ENCODE measurements around the gene BRD3OS. TPM values are rescaled to one million over a fixed set of nuclear protein-coding genes. Genes with fewer than 3 reads are reported as not detected.

Gene BRD3OS
- total RNA-seq, 8 experiments from 2014 or later: 11.9 to 37.5 (median 15.4) TPM

DNA sequence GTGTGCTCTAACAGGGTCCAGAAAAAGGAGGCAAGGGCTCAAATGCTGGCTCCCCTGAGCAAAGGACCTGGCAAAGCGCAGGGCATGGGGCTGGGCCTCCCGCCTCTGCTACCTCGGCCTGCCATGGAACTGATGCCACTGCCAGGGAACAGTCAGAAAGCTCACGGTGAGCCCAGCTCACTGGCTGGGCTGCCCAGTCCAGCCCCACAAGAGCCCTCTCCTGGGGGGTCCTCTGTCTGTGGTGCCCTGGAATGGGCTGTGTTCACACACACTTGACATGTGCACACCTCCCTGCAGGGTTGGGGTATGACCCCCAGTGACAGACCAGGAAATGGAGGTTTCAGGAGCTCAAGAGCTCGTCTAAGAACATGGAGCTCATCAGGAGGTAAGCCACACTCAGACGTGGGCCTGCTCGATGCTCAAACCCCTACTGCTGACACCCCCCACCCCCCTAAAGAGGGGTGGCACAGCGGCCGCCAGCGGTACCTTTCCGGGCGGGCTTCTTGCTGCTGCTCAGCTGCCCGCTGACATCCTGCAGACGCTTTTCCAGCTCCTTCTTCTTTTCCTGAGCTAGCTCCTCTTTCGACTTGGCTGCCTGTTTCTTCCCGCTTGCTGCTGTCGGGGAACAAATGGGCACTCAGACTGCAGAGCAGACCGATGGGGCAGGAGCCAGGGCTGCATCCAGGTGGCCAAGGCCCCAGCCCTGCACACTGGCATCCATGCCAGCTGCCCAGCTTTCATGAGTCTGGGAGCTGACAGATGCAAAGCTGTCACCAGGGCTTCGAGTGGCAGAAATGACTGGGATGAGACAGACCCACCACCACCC, 9.1 kb downstream of the BRD3OS start:
- H3K4me3 ChIP-seq: no peak overlapping the region
- no peak for ATAC-seq (replicated peaks in 6 of 8)
- no peak overlapping the region for H3K27ac ChIP-seq
- 80 to 100% (median 96%) methylated on average over 2 to 7 of the region's 19 CpGs; no CpG with 5 or more reads in 6 of the 10 experiments for WGBS, 10 experiments
- peaks cover 3 to 5% of the 10 kb centered on the region in 2 donors for H3K4me1 ChIP-seq (replicated peaks in 1 of 2)
- in situ Hi-C loops (cut with MboI; ENCODE audit: low pct_unique_long_range_greater_than_20kb in 2 of 9, low sequenced_read_pairs in 9 of 9, unreplicated experiment in 9 of 9): no loop called here

DNA sequence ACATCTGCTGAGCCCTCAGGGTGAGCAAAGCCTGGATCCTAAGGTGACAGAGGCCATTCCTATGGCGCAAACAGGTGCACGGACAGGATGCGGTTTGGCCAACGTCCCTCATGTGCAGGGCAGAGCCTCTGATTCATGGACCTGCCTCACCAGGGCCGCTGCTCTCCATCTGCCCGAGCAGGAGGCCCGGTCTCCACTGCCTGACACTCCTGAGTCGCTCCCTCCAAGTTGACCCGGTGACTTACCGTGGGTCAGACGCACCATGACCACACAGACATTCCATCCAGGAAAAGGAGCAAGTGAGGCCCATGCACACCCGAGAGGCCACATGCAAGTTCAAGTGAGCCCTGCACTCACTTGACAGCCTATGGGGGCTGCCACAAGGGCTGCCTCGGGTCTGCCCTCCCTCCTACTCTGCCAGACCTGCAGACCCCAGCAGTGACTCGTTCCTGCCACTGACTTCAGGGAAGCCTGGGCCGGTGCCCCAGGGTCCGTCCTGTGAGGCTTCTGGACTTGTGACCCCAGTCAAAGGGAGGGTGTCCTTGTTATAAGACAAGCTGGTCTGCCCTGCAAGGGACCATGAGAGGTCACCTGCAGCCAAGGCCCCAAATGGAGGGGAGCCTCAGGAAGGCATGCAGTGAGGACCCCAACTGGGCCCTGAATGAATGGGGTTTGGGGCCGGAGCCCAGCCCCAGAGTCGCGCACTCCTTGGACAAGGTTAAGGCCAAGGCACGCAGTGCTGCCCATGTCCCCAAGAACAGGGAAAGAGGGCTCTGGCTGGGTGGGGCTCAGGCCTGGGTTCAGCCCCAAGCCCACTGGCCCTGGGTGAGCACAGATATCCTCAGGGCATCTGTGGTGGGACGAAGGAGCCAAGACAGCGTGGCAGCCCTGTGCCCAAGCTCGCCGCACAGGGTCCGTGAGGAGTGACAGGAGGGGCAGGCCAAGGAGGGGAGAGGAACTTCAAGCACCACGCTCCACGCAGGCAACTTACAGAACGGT, 10.1 kb downstream of the BRD3OS start:
- H3K4me3 ChIP-seq: no peak overlapping the region
- no peak overlapping the region for H3K27ac ChIP-seq
- no peak for ATAC-seq (replicated peaks in 6 of 8)
- in situ Hi-C loops (cut with MboI; ENCODE audit: low pct_unique_long_range_greater_than_20kb in 2 of 9, low sequenced_read_pairs in 9 of 9, unreplicated experiment in 9 of 9): no loop called here
- WGBS, 10 experiments: 60 to 100% (median 93%) methylated on average over 2 to 9 of the region's 28 CpGs; no CpG with 5 or more reads in 5 of the 10 experiments
- peaks cover 3 to 5% of the 10 kb centered on the region in 2 donors for H3K4me1 ChIP-seq (replicated peaks in 1 of 2)

DNA sequence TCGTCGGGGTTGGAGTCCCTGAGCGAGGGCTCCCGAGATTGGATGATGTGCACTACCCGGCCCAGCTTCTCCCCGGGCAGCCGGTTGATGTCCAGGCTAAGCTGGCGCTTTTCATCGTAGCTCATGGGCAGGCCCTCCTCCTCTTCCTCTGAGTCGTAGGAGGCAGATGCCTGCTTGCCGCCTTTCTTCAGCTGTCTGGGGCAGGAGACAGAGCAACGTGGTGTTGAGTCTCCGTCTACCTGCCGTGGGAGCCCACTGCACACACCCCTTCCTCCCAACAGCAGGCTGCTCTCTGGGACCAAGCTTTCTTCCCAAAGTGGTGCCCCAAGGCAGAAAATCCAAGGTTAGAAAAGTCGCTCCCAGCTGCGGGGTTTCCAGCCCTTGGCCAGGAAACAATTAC, 10.8 kb downstream of the BRD3OS start:
- ATAC-seq (replicated peaks in 6 of 8): no peak
- 90 to 100% (median 97%) methylated on average over 2 to 11 of the region's 16 CpGs; no CpG with 5 or more reads in 3 of the 10 experiments for whole genome bisulfite sequencing, 10 experiments
- in situ Hi-C loops (cut with MboI; ENCODE audit: low pct_unique_long_range_greater_than_20kb in 2 of 9, low sequenced_read_pairs in 9 of 9, unreplicated experiment in 9 of 9): no loop called here

DNA sequence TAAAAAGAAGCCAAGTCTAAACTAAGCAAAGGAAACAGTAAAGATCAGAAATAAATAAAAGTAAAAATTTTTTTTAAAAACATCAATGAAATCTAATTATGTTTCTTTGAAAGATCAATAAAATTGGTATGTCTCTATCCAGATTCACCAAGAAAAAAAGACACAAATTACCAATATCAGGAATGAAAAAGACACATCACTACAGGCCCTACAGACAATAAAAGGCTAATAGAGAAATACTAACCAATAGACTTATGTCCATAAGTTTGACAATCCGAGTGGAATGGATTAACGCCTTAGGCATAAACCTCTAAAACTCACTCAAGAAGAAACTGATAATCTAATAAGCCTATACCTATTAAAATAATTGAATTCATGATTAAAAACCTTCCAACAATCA, 12.4 kb downstream of the BRD3OS start:
- Histone ChIP-seq H3K4me1 (replicated peaks in 1 of 2) (no peaks in the 10 kb centered on the region), H3K27ac (no peak overlapping the region), H3K4me3 (no peak overlapping the region)
- no peak for ATAC-seq (replicated peaks in 6 of 8)
- WGBS, 10 experiments: 94 to 100% (median 100%) methylated on average over 1 to 2 of the region's 2 CpGs; no CpG with 5 or more reads in 1 of the 10 experiments
- in situ Hi-C loops (cut with MboI; ENCODE audit: low pct_unique_long_range_greater_than_20kb in 2 of 9, low sequenced_read_pairs in 9 of 9, unreplicated experiment in 9 of 9): no loop called here

More for the DNA sequence above, 10.8 kb downstream of the BRD3OS start:
- H3K4me1 ChIP-seq (replicated peaks in 1 of 2): peaks cover 1% of the 10 kb centered on the region in 2 donors
- H3K27ac ChIP-seq: no peak overlapping the region
- no peak overlapping the region for H3K4me3 ChIP-seq

DNA sequence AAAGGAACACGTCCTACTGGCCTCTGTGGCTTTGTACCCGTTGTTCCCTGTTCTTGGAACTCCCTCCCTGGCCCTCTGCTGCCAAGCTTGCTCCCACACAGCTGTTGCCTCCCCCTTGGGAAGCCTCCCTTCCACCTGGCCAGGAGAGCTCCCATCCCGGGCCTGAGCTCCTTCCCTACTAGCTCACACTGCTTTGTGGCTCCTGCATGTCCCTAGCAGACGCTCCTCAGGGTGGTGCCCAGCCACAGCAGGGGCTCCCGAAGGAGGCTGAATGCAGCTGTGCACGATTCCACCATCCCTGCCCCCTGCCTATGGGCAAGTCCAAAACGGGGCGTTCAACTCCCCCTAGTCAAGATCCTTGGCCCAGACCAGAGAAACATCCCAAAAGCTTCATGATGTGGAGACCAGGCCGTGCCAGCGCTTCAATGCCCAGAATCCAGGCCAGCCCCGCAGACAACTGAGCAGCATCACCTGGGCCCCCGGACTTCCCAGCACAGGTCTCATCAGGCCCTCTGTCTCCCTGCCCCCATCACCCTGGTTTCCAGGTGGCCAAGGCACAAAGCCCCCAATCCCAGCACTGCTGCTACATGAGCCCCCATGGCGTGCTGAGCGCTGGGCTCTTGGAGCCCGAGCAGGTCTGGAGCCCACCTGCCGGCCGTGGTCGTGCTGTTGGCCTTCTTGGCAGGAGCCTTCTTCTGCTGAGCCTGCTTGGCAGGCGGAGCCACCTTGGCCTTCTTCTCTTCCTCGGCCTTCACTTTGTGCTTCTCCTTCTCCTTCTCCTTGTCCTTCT, 14.3 kb downstream of the BRD3OS start:
- in situ Hi-C loops (cut with MboI; ENCODE audit: low pct_unique_long_range_greater_than_20kb in 2 of 9, low sequenced_read_pairs in 9 of 9, unreplicated experiment in 9 of 9): no loop called here
- no peak overlapping the region for H3K4me3 ChIP-seq
- H3K27ac ChIP-seq: no peak overlapping the region
- WGBS, 10 experiments: 77 to 100% (median 99%) methylated on average over 1 to 8 of the region's 20 CpGs; no CpG with 5 or more reads in 4 of the 10 experiments
- ATAC-seq (replicated peaks in 6 of 8): no peak
- H3K4me1 ChIP-seq (replicated peaks in 1 of 2): no peaks in the 10 kb centered on the region

DNA sequence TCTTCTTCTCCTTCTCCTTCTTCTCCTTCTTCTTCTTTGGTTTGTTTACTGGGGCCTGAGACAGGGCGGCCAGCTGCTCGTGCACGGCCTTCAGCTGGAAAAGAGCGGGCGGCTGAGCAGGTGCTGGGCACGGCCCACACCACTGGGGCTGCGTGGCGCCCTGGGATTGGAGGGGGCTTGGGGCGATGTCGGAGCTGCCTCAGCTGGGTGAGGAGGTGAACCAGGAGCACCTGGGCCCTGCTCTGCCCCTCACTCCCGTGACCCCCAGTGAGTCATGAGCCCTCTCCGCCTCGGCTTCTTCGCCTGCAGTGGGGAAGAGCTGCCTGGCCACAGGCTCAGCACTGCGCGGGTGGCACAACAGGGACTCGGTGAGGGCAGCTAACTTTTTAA, 14.9 kb downstream of the BRD3OS start:
- Histone ChIP-seq H3K4me3 (no peak overlapping the region), H3K27ac (no peak overlapping the region), H3K4me1 (replicated peaks in 1 of 2) (no peaks in the 10 kb centered on the region)
- 0 to 100% (median 100%) methylated on average over 1 to 4 of the region's 17 CpGs; no CpG with 5 or more reads in 5 of the 10 experiments for WGBS, 10 experiments
- ATAC-seq (replicated peaks in 6 of 8): peak in 1 of 8 experiments; percentile 14
- in situ Hi-C loops (cut with MboI; ENCODE audit: low pct_unique_long_range_greater_than_20kb in 2 of 9, low sequenced_read_pairs in 9 of 9, unreplicated experiment in 9 of 9): no loop called here

DNA sequence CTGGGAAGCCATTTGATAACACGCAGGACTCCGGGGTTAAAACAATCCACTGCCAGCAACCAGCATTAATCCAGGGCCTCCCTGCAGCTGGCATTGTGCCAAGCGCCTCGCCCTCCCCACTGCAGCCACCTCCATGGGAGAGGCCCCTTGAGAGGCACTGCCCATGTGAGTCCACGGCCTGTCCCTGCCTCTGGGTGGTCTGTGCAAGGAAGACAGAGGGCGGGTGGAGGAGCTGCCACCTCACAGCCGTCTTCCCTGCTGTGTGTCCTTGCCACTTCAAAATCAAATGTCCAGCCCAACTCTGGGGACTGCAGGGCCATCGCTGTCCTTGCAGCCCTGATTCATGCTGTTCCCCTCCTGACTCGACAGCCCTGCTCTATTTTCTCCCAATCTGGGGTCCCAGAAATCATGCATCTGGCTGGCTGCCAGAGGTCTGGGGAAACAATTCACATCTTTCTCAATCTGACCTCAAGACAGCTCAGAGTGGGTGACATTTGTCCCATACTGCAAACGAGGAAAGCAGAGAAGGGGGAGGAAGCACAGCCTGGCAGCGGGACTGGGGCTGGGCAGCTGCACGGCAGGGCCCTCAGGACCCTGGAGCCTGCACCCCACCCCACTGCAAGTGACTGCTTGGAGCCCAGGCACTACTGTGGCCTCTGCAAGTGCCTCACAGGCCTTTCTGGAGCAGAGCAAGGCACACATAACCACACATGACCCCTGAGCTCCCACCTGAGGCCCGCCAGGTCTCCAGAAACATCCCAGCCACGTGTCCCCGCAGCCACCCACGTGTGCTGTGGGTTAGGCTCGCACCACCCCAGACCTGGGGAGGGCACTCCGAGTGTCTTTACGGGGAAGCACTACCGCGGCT, 15.7 kb downstream of the BRD3OS start:
- no peak overlapping the region for H3K4me3 ChIP-seq
- peak in 7 of 8 experiments; percentile 20 to 86 (median 50) for ATAC-seq (replicated peaks in 6 of 8)
- WGBS, 10 experiments: 40 to 100% (median 94%) methylated on average over 1 to 5 of the region's 21 CpGs; no CpG with 5 or more reads in 2 of the 10 experiments
- in situ Hi-C loops (cut with MboI; ENCODE audit: low pct_unique_long_range_greater_than_20kb in 2 of 9, low sequenced_read_pairs in 9 of 9, unreplicated experiment in 9 of 9): no loop called here
- no peaks in the 10 kb centered on the region for H3K4me1 ChIP-seq (replicated peaks in 1 of 2)
- H3K27ac ChIP-seq: no peak overlapping the region

DNA sequence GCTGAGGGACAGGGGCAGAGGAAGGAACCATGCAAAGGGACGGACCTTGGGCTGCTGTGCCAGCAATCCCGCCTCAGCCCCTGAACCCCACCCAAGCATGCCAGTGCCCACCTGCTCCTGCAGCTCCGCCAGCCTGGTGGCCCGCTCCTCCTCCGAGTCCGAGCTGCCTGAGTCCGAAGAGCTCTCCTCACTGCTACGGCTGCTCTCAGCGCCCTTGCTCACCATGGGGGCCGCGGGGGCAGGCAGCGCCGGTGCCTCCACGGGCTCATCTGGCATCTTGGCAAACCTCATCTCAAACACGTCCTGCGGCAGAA, 16.3 kb downstream of the BRD3OS start:
- Histone ChIP-seq H3K4me1 (replicated peaks in 1 of 2) (no peaks in the 10 kb centered on the region), H3K4me3 (no peak overlapping the region), H3K27ac (no peak overlapping the region)
- in situ Hi-C loops (cut with MboI; ENCODE audit: low pct_unique_long_range_greater_than_20kb in 2 of 9, low sequenced_read_pairs in 9 of 9, unreplicated experiment in 9 of 9): no loop called here
- ATAC-seq (replicated peaks in 6 of 8): peak in 1 of 8 experiments; percentile 6
- 83 to 100% (median 95%) methylated on average over 1 to 7 of the region's 16 CpGs; no CpG with 5 or more reads in 6 of the 10 experiments for WGBS, 10 experiments

DNA sequence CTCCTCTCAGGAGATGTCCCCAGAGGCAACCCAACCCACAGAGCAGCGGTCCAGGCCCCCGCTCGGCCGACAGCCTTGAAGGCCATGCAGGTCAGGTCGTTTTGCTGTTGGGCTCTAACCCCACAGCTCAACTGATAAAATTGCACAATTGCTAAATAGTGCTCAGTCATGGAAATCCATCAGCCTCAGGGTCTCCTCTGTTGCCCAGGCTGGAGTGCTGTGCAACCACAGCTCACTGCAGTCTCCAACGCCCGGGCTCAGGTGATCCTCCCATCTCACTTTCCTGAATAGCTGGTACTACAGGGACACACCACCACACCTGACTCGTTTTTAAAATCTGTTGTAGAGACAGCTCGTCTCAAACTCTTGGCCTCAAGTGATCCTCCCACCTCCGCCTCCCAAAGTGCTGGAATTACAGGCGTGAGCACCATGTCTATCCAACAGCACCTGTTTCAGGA, 18.3 kb downstream of the BRD3OS start:
- WGBS, 10 experiments: 56 to 100% (median 92%) methylated on average over 1 to 6 of the region's 11 CpGs; no CpG with 5 or more reads in 3 of the 10 experiments
- Histone ChIP-seq H3K4me3 (no peak overlapping the region), H3K27ac (no peak overlapping the region), H3K4me1 (replicated peaks in 1 of 2) (no peaks in the 10 kb centered on the region)
- in situ Hi-C loops (cut with MboI; ENCODE audit: low pct_unique_long_range_greater_than_20kb in 2 of 9, low sequenced_read_pairs in 9 of 9, unreplicated experiment in 9 of 9): no loop called here
- ATAC-seq (replicated peaks in 6 of 8): no peak

DNA sequence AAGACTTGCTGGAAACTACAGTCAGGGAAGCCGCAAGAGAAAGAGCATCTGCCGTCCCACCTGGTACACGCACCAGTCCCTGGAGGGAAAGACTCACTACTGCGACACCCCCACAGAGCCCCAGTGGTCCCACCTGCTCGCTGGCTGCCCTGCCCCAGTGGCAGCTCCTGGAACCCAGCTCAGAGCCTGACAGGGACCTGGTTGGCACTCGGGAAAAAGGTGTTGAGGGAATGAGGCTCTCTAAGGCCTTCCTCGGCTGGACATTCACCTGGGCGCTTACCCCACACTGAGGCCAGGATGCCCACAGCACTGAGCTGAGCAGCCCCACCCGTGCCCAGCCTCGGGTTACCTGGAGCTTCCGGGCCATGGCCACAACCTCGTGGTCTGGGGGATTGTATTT, 19.7 kb downstream of the BRD3OS start:
- H3K27ac ChIP-seq: no peak overlapping the region
- in situ Hi-C loops (cut with MboI; ENCODE audit: low pct_unique_long_range_greater_than_20kb in 2 of 9, low sequenced_read_pairs in 9 of 9, unreplicated experiment in 9 of 9): no loop called here
- 72 to 95% (median 87%) methylated on average over 2 to 4 of the region's 12 CpGs; no CpG with 5 or more reads in 7 of the 10 experiments for WGBS, 10 experiments
- no peaks in the 10 kb centered on the region for H3K4me1 ChIP-seq (replicated peaks in 1 of 2)
- no peak for ATAC-seq (replicated peaks in 6 of 8)
- no peak overlapping the region for H3K4me3 ChIP-seq

DNA sequence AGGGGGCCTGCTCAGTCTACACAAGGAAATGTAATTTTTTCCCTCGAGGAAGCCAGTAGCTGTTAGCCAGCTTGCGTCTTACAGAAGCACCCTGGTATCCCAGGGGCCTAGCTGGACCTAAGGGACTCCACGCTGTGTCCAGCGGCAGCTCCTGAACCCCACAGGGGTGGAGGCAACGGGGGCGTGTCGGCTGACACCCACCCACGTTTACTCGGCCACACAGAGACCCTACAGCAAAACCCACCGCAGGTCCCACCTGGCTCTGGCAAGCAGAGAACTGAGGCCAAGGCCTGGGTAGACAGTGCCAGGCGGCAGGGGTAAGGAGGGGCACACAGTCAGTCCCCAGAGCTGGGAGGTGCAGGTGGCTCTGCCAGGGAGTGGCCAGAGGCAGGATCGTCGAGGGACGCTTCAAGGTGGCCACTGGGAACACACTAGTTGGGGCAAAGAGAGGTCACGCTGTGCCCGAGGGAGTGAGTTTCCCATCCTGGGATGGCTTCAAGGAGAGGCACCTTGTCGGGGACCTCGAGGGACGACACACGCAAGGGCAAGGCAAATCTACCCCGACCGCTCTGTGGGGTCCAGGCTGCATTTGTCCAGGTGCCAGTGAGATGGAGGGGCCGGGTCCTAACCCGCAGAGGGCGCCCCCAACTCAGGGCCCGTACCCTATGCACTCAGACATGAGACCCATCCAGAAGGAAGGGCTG, 20.7 kb downstream of the BRD3OS start:
- 80 to 100% (median 96%) methylated on average over 1 to 11 of the region's 26 CpGs; no CpG with 5 or more reads in 5 of the 10 experiments for WGBS, 10 experiments
- no peak overlapping the region for H3K27ac ChIP-seq
- H3K4me1 ChIP-seq (replicated peaks in 1 of 2): no peaks in the 10 kb centered on the region
- in situ Hi-C loops (cut with MboI; ENCODE audit: low pct_unique_long_range_greater_than_20kb in 2 of 9, low sequenced_read_pairs in 9 of 9, unreplicated experiment in 9 of 9): no loop called here
- no peak overlapping the region for H3K4me3 ChIP-seq
- ATAC-seq (replicated peaks in 6 of 8): no peak
